ENCODE measurements around the gene IFT22.
A peak's percentile ranks its signal among the peaks of the same experiment; 100 is the strongest.
"Not testable (repeated sequence)": the region's sequence is repeated elsewhere in the genome, so short reads cannot be mapped to it uniquely, and the experiment has no call there.

The IFT22 gene

GRCh38 chr7:101308245-101309085 is 13.1 kb downstream of the IFT22 start:
- peak; percentile 93 for DNase-seq

DNA sequence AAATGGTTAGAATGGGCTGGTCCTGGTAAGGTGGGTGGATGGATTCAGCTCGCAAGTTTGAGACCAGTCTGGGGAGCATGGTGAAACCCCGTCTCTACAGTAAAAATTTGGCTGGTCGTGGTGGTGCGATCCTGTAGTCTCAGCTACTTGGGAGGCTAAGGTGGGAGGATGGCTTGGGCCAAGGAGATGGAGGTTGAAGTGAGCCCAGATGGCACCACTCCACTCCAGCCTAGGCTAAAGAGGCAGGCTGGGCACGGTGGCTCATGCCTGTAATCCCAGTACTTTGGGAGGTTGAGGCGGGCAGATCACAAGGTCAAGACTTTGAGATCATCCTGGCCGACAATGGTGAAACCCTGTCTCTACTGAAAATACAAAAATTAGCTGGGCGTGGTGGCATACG is 15.3 kb downstream of the IFT22 start:
- no peak for DNase-seq

DNA sequence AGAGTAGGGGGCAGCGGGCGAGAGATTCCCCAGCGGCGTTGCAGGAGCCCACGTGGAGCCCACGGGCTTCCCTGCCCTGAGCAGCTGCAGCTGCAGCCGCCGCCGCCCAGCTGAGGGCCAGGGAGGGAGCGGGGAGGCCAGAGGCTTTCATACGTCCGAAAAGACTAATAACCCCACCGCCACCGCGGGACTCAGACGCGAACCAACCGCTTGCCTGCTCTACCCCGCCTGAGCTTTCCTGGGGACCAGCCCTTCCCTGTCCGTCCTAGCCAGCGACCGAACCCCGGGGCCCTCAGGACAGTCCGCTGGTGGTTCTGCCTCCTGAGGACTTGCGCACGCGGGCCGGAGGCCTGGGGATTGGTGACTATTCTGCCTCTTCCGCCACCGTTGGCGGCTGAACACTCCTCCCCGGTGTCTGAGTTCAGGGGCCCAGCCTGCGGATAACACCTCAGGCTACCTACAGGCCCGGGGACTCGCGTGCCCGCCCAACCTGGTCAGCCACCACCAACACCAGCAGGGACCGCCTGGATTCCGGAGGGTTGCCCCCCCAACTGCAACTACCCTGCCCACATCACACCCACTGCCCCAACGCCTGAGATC is 18.4 kb downstream of the IFT22 start:
- DNase-seq = peak; percentile 82

DNA sequence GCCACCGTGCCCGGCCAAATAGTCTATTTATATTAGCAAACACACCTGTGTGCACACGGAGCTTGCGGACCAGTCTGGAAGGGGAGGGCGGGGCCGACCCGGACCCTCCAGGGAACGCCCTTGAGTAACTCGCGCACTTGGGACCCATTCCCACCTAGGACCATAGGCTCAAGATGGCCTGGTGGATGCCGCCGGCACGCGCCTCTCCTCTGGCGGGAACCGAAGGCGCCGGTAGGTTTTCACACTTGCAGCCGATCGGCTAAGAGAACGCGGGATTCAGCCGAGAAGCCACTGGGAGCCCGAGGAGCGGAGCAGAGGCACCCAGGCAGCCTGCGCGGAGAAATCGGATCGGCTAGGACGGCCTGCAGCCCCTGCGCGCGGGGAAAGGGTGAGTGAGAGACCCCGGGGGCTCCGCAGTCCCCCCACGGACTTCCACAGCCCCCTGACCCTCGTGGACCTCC is 18.9 kb downstream of the IFT22 start:
- DNase-seq = peak; percentile 84

DNA sequence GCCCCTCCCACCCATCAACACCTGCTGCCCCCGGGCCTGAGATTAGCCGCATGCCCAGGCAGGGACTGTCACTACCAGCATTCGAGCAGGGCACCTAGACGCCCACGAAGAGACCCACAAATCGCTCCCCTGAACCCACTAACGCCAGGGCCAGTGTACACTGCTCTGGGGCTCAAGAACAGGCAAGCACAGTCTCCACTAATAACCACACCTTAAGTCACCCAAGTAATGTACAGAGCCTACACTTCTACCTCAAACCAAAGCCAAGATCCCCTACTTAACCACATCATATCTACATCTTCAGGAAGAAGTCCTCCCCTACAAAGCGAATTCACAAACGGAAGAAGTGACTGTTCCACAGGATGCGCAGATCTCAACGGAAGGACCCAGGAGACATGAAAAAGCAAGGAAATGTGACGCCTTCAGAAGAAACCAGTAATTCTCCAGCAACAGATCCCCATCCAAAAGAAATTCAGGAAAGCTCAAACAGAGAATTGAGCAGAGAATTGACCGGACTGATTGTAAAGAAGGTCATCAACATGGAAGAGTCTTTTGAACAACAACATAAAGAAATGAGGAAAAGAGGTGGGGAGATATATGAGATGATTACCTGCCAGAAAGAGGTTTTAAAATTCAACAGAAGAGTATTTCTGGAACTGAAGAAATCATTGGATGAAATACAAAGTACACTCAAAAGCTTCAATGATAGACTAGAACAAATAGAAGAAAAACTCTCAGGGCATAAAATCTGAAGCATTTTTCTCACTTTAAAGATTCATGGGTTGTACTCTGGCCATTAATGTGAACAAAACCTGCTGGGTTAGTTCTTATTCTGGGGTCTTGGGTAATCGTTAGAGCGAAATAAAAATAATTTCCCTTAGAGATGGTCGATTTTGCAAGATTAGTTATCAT is 20.9 kb downstream of the IFT22 start:
- no peak for DNase-seq

DNA sequence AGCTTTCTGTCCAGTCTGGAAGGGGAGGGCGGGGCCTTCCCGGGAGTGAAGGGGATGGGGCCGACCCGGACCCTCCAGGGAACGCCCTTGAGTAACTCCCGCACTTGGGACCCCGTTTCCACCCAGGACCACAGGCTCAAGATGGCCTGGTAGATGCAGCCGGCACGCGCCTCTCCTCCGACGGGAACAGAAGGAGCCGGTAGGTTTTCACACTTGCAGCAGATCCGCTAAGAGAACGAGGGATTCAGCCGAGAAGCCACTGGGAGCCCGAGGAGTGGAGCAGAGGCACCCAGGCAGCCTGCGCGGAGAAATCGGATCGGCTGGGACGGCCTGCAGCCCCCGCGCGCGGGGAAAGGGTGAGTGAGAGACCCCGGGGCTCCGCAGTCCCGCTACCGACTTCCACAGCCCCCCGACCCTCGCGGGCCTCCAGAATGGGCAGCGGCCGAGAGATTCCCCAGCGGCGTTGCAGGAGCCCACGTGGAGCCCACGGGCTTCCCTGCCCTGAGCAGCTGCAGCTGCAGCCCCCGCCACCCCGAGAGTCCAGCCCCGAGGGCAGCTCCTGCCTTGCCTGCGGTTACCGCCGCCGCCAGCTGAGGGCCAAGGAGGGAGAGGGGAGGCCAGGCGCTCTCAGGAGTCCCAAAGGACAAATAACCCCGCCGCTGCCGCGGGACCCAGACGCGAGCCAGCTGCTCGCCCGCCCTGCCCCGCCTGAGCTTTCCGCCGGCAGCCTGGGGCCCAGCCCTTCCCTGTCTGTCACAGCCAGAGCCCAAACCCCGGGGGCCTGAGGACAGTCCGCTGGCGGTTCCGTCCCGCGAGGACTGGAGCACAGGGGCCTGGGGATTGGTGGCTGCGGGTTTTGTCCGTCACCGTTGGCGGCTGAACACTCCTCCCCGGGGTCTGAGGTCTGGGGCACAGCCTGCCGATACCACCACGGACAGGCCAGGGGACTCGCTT is 21.8 kb downstream of the IFT22 start:
- DNase-seq = peak; percentile 86

- no peak for DNase-seq
These were observed 26.8 kb downstream of the IFT22 start for GRCh38 chr7:101294832-101295121.

DNA sequence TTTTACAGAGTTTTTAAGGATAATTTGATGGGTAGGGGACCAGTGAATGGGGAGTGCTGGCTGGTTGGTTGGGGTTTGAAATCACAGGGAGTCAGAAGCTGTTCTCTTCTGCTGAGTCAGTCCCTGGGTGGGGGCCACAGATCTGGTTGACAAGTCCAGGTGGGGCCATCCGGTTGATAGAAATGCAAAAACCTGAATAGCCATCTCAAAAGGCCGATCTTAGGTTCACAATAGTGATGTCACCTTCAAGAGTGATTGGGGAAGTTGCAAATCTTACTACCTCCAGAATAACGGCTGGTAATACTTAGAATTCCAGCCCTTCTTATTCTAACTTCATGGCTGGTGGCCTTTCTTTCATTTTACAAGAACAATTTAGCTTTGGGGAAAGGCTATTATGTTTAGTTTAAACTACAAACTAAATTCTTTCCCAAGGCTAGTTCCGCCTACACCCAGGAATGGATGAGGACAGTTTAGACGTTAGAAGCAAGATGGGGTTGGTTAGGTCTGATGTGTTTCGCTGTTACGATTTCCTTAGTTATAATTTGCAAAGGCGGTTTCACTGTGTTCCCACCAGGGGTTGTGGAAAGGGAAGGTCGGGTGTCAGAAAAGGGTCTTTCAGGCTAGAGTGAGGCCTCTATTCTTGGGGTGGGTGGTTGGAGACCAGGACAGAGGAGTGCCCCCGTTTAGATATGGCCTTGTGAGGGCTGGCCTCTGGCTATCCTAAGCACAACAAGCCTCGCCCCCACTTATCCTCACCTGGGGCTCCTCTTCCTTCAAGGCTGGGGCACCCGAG is 27.4 kb downstream of the IFT22 start:
- DNase-seq = no peak

DNA sequence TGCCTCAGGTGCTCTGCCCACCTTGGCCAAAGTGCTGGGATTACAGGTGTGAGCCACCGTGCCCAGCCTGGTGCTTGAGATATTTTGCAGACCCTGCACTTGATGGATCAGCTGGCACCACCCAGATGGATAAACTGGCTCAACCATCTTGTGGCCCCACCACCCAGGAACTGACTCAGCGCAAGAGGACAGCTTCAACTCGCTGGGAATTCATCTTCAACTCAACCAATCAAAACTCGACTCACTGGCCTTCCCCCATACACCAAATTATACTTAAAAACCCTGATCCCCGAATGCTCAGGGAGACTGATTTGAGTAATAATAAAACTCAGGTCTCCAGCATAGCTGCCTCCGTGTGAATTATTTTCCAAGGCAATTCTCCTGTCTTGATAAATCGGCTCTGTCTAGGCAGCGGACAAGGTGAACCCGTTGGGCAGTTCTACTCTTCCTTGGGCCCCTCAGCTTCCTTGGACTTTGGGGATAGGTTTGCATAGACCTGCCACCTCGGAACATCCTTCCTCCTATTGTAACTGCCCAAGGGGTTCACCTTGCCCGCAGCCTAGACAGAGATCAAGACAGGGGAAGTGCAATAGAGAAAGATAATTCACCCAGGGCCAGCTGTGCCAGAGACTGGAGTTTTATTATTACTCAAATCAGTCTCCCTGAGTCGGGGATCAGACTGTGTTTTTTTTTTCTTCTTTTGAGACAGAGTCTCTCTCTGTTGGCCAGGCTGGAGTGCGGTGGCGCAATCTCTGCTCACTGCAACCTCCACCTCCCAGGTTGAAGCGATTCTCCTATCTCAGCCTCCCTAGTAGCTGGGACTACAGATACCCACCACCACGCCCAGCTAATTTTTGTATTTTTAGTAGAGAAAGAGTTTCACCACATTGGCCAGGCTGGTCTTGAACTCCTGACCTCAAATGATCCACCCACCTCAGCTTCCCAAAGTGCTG is 28.3 kb downstream of the IFT22 start:
- DNase-seq = not testable (repeated sequence)

GRCh38 chr7:101292566-101292965 is 29.0 kb downstream of the IFT22 start:
- not testable (repeated sequence) for DNase-seq

DNA sequence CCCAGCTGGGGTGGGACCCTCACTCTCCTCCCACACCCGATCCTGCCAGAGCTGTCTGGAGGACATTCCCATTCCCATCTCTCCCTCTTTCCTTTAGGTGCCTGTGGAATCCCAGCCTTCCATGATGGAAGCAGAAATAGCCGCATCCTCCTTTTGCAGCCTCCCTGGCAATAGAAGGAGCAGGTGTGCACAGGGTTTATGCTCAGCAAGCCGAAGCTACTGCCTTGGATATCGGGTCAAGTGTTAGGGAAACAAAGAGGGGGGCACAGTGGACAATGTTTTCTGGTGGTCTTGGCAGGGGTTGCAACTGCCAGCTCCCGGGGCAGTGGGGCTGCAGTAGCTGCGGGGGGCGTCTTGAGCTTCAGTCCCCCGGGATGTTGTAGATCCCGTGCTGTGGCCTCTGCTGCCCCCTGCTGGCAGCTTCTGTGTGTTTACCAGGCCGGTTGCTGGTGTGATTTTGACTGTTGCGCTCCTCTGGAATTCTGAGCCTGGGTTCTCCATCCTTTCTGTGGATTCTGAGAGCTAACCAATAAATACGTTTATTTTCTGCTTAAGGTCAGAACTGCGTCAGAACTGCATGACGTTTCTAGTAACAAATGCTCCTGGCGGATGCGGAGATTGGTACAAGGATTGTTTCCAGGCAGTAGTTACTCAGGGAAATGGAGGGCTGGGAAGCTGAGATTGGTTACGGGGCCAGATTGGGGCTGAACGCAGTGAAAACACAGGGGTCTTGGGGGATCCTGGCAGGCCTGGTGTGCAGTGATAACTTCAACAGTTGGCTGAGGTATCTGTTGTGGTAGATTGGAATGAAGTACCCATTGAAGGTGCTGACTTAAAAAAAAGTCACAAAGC is 31.2 kb downstream of the IFT22 start:
- peak; percentile 68 for DNase-seq

DNA sequence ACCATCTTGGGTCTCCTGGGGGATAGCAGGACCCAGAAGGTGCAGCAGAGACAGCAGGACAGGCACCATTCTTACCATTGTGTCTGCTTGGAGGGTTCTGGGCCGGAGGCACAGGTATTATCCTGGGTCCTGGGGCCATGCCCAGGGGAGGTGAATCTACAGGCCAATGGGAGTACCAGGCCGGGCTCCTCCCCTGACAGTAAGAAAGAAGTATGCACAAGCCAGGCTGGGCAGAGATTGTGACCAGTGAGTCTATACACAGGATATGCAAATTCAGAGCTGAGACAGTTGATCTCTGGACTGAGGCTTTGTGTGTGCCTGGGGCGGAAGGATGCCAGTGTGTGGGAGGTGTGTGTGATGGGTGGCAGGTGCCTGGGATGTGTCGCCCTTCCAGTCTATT is 31.9 kb downstream of the IFT22 start:
- not testable (repeated sequence) for DNase-seq

DNA sequence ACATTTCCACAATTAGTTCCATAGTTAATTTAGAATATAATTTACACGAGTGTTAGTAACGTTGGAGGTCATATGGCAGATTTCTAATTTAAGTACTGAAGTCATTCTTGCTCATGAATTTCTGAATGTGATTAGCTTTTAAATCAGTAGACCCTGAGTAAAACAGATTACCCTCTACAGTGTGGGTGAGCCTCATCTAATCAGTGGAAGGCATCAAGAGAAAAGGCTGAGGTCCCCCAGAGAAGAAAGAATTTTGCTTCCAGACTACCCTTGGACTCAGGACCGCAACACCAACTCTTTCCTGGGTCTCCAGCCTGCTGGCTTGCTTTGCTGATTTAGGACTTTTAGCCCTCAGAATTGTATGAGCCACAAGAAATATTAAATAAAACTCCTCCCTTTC is 33.2 kb downstream of the IFT22 start:
- DNase-seq = no peak

- DNase-seq = no peak
These were observed 34.6 kb downstream of the IFT22 start for GRCh38 chr7:101287032-101287431.

DNA sequence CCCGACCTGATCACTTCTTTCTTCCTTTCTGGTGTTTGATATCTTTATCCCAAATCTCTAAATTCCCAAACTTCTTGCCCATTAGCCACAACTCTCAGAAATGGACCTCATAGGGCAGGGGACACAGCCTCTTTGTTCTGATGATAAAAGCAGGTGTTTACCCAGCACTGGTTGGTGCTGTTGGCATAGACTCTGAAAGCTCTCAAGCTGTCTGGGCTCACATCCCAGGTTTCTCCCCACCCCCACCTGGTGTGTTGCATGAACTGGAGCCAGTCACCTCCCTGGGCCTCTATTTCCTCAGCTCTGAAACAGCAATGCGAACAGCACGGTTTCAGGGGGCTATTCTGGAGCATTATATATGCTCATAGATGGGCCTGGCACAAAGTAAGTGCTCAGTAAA is 35.7 kb downstream of the IFT22 start:
- DNase-seq = not testable (repeated sequence)

GRCh38 chr7:101285171-101285570 is 36.4 kb downstream of the IFT22 start:
- no peak for DNase-seq

DNA sequence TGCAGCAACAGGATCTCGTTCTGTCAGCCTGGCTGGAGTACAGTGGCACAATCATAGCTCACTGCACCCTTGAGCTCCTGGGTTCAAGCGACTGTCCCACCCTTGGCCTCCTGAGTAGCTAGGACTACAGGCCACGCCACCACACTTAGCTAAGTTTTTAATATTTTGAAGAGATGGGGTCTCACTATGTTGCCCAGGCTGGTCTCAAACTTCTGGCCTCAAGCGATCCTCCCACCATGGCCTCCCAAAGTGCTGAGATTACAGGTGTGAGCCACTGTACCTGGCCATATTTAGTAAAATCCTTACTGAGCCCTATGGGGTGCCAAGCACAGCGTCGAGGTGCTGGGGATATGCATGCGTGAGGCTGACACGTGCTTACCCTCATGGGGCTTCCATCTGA is 40.7 kb downstream of the IFT22 start:
- DNase-seq = not testable (repeated sequence)

DNA sequence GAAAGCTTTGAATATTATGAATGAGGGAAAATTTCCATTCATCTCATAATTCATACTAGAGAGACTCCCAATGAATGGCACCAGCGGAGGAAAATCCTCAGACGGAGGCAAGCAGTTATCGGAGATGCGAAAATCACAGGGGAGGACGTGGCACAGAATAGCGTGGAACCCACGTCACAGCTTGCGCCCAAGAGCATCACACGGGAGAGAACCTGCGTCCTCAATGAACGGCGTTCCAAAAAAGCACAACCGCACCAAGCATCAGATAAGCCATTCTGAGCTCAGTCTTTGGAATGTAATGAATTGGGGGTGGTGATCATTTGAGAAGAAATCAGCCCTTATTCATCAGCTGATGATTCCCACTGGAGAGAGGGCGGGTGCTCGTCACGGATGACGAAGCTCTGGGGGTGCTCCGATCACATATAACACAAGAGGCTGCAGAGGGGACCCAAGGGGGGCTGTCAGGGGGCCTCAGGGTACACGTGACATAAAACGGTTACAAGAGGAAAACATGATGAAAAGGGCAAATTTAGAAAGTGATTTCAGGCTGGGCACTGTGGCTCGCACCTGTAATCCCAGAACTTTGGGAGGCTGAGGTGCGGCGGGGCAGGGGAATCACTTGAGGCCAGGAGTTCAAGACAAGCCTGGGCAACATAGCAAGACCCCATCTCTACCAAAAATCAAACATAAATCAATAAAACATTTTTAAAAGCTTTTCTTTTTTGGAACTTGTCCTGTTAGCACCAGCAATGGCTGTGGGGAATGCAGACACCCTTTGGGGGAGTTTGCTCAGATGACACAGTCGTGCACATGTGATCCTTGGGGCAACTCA is 42.9 kb downstream of the IFT22 start:
- no peak for DNase-seq
